H1 (cell line): ENCODE data around the gene GDNF.

Experiments
- ASH2L ChIP-seq: fragments of 200-600, 300-600 bp; sonication (generic); IDR thresholded peaks from one replicate; pipeline ENCODE4 v1.7.1; 2017; ENCODE audit warnings: low read length
- BRCA1 ChIP-seq: IDR thresholded peaks from 2 replicates; pipeline ENCODE4 v1.6.1; 2012; ENCODE audit warnings: low read depth, low read length, improper control_type of control experiment
- CEBPB ChIP-seq: IDR thresholded peaks from 2 replicates; pipeline ENCODE4 v1.6.1; 2012; ENCODE audit warnings: low read depth, low read length
- EZH2 ChIP-seq: fragments of 200-600 bp; sonication (generic); IDR thresholded peaks from 2 replicates; pipeline ENCODE4 v1.7.1; 2012; ENCODE audit warnings: low read depth, mild to moderate bottlenecking, moderate library complexity, low read length, inconsistent platforms; ENCODE audit not compliant: severe bottlenecking
- POLR2A ChIP-seq, 2 experiments: IDR thresholded peaks; 1 replicate in 1 of 2; 2 replicates in 1 of 2; pipeline ENCODE4 v1.6.1; 2011; ENCODE audit warnings: low read depth in 2 of 2, low read length in 2 of 2, mild to moderate bottlenecking in 2 of 2; ENCODE audit errors: control extremely low read depth in 1 of 2
- POLR2AphosphoS5 ChIP-seq: IDR thresholded peaks from 2 replicates; pipeline ENCODE4 v1.6.1; 2011; ENCODE audit warnings: low read depth, low read length
- RAD21 ChIP-seq, 2 experiments: IDR thresholded peaks in 1 of 2; conservative IDR thresholded peaks in 1 of 2; 2 replicates each; pipeline ENCODE4 v1.6.1; 2011; ENCODE audit warnings: low read depth in 2 of 2, low read length in 2 of 2, improper control_type of control experiment in 1 of 2, inconsistent platforms in 1 of 2, mild to moderate bottlenecking in 1 of 2, moderate library complexity in 1 of 2
- SAP30 ChIP-seq: fragments of 300-600 bp; sonication (generic); IDR thresholded peaks from 2 replicates; pipeline ENCODE4 v1.7.1; 2012; ENCODE audit warnings: low read length, moderate library complexity, mild to moderate bottlenecking, inconsistent platforms; ENCODE audit not compliant: insufficient read depth, insufficient replicate concordance
- TAF1 ChIP-seq: IDR thresholded peaks from 2 replicates; pipeline ENCODE4 v1.6.1; 2011; ENCODE audit warnings: mild to moderate bottlenecking, low read depth, low read length
- TBP ChIP-seq: IDR thresholded peaks from 2 replicates; pipeline ENCODE4 v1.6.1; 2011; ENCODE audit warnings: low read depth, low read length, improper control_type of control experiment
- TF ChIP-seq, protein P1 (sequence below), 3 experiments: IDR thresholded peaks; 1 replicate in 2 of 3; 2 replicates in 1 of 3; pipeline versions ENCODE4 v1.5.1 to v1.6.1; 2011; ENCODE audit warnings: low read length in 3 of 3, mild to moderate bottlenecking in 3 of 3, inconsistent platforms in 2 of 3, low read depth in 1 of 3, moderate library complexity in 1 of 3; ENCODE audit not compliant: insufficient read depth in 1 of 3; ENCODE audit errors: control extremely low read depth in 1 of 3

DNA sequence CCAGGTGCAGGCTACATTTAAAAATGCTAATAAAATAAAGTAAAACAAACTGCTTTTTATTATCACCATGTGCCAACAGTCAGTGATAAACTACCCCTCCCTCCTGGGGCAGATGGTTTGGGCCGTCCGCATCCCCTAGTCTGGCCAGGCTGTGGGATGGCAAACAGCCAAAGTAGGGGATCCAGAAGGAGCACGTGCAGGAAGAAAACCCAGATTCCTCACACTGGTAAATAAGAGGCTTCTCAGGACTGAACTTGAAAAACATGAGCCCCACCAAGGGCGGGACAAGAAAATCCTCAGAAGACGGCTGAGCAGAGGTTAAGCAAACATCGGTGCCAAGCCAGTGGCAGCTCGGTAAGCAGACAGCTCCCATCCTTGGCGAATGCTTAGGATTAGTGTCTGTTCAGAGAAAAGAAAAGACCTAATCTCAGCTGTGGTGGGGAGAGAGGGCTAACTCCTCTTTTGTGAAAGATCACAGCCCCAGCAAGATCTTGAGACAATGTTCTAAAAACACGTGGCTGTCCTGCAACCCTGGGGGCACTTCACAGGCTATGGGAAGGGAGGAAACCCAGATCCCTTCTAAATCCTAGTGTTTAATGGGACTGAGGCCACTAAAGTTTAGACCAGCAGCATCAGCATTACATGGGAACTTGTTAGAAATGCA is 46.5 kb upstream of the GDNF start:
- TF ChIP-seq, protein P1, sequence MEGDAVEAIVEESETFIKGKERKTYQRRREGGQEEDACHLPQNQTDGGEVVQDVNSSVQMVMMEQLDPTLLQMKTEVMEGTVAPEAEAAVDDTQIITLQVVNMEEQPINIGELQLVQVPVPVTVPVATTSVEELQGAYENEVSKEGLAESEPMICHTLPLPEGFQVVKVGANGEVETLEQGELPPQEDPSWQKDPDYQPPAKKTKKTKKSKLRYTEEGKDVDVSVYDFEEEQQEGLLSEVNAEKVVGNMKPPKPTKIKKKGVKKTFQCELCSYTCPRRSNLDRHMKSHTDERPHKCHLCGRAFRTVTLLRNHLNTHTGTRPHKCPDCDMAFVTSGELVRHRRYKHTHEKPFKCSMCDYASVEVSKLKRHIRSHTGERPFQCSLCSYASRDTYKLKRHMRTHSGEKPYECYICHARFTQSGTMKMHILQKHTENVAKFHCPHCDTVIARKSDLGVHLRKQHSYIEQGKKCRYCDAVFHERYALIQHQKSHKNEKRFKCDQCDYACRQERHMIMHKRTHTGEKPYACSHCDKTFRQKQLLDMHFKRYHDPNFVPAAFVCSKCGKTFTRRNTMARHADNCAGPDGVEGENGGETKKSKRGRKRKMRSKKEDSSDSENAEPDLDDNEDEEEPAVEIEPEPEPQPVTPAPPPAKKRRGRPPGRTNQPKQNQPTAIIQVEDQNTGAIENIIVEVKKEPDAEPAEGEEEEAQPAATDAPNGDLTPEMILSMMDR (IDR thresholded peaks at IDR 0.05; ENCODE audit: control extremely low read depth in 1 of 3, insufficient read depth in 1 of 3, low read depth in 1 of 3, low read length in 3 of 3): no peak
- TF ChIP-seq CEBPB (no peak), RAD21 (IDR thresholded peaks at IDR 0.05 in 1 of 2, conservative IDR thresholded peaks at IDR 0.05 in 1 of 2; ENCODE audit: low read depth in 2 of 2, low read length in 2 of 2) (no peak), SAP30 (no peak), POLR2A (IDR thresholded peaks at IDR 0.05; ENCODE audit: control extremely low read depth in 1 of 2, low read depth in 2 of 2, low read length in 2 of 2) (no peak), TBP (no peak), BRCA1 (no peak), POLR2AphosphoS5 (no peak), TAF1 (no peak), EZH2 (no peak), ASH2L (no peak)
